K562 treated with DMSO at 1 percent for 24 hours (cell line): Measurements from ENCODE around the gene RNF220. TPM values are rescaled to one million over a fixed set of nuclear protein-coding genes. Genes with fewer than 3 reads are reported as not detected.

ENCODE experiments used
- total RNA-seq: library from RNA; unstranded; fragments of 300-600 nt; gene quantifications from 2 replicates; pipeline ENCODE4 v1.2.3, GENCODE V29; 2022; ENCODE audit warnings: low read depth; ENCODE audit not compliant: insufficient read depth

RNF220 gene
- total RNA-seq: 94.0 and 109 TPM in 2 replicates

GRCh38 chr1:44405031-44405797 is at the start of gene RNF220:
Gene RNF220 (plus strand): TSS chr1:44405255.

DNA sequence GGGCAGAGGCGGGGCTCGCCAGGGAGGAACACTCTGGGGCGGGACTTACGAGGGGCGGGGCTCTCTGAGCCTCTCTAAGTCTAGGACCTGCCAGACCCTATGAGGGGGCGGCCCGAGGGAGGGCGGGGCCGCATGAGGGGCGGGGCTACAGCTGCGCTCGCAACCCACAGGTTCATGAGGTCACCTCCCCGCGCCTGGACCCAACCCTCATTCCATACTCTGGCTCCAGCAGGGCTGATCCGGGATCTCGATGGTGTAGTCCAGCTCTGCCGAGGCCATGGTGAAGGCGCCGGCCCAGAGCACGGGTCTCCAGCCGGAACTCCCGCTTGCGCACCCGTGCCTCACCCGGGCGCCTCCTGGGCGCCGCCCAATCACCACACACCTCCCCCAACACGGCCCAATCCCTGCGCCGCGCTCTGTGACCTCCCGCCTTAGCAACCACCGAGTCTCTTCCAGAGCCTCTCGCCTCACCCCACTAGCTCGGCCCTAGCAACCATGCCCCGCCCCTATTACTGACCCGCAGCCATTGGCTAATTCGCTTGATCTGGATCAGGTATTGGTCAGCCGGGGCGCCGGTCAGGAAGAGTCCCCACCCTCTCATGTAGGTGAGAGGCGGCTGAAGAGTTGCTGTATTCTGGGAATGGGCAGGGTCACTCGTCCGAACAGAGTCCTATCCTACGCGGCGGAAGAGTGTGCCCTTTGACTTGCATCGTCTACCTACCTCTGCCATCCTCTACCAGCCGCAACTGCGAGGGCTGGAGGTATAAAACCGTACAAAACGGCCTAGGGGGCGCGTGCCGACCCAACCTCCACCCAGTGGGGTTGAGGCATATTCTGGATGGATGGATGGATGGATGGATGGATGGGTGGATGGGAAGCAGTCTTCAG is 269.3 kb downstream of the RNF220 start, which contains the start of the genes ARMH1 and TMEM53:
TSS of gene ARMH1 (plus strand) at position 602 of the 888 bp plus-strand sequence. CDS start 14,984 bp downstream, outside the sequence.
TSS of gene TMEM53 (minus strand) at position 369 of the 888 bp plus-strand sequence. CDS start at position 279, 90 bp downstream.

Other genes with a start within 250 kb of the RNF220 start
- 38.7 and 46.4 TPM in 2 replicates for gene DMAP1, start 191.8 kb upstream of the RNF220 start, total RNA-seq
- gene ERI3, start 50.0 kb upstream of the RNF220 start, total RNA-seq: 66.8 and 71.7 TPM in 2 replicates